ENCODE data around the gene MBL2. TPM values are rescaled to one million over a fixed set of nuclear protein-coding genes. Genes with fewer than 3 reads are reported as not detected.
A peak's percentile ranks its signal among the peaks of the same experiment; 100 is the strongest.

MBL2 gene
- total and polyA plus RNA-seq, 2 donors (not counting 1 experiment from before 2014, with no cell fraction given): not detected

GRCh38 chr10:52740913-52741675, 31.5 kb downstream of the MBL2 start:
- no peak overlapping the region for H3K9ac ChIP-seq (ENCODE audit: low read length)
- H3K27me3 ChIP-seq (replicated peaks in 1 of 4; ENCODE audit: control extremely low read depth in 1 of 4, control insufficient read depth in 3 of 4, insufficient read depth in 4 of 4, low read length in 3 of 4): no peaks in the 10 kb centered on the region
- H3K9me3 ChIP-seq (ENCODE audit: control extremely low read depth in 1 of 3, control insufficient read depth in 2 of 3, insufficient read depth in 1 of 3, low read length in 2 of 3): no peaks in the 10 kb centered on the region
- WGBS (ENCODE audit: insufficient coverage): 60% methylated on average over 3 of the region's 5 CpGs
- no peak for ATAC-seq (ENCODE audit: low read depth)
- Mint-ChIP-seq H3K27me3 (no peaks in the 10 kb centered on the region), H3K4me3 (no peak overlapping the region), H3K27ac (no peak overlapping the region), H3K4me1 (no peaks in the 10 kb centered on the region), H3K9me3 (ENCODE audit: insufficient read depth) (no peaks in the 10 kb centered on the region)
- H3K36me3 ChIP-seq (replicated peaks in 1 of 2; ENCODE audit: control extremely low read depth in 1 of 2, control insufficient read depth in 1 of 2, extremely low read depth in 1 of 2, insufficient read depth in 2 of 2, low read length in 1 of 2): no peaks in the 10 kb centered on the region
- no peak overlapping the region for H3K27ac ChIP-seq (ENCODE audit: low read length in 2 of 2)
- TF ChIP-seq EZH2 (IDR thresholded peaks at IDR 0.05; ENCODE audit: borderline replicate concordance, insufficient read depth, low read depth, low read length, poor library complexity, severe bottlenecking): no peak
- TF ChIP-seq CTCF (IDR thresholded peaks at IDR 0.05): peak; percentile 86
- CTCF ChIA-PET: interaction anchor here (0.7 to 2.2 kb wide), 4 partner anchors 9 to 37 kb away, joined by 3 to 8 read pairs (median 3); no protein-coding TSS in a partner anchor
- POLR2A ChIA-PET: no interaction called here
- no peak overlapping the region for H3K4me2 ChIP-seq (replicated peaks; ENCODE audit: low read depth, low read length, poor library complexity, severe bottlenecking)
- no peaks in the 10 kb centered on the region for H3K79me2 ChIP-seq (ENCODE audit: control insufficient read depth, insufficient read depth, low read length)
- H2AFZ ChIP-seq (ENCODE audit: insufficient read depth, low read depth, low read length, poor library complexity, severe bottlenecking): no peak overlapping the region
- intact Hi-C loops (cut with micrococcal nuclease): no loop called here
- DNase-seq: peak; percentile 33
- H3K4me1 ChIP-seq (ENCODE audit: control insufficient read depth in 2 of 2, insufficient read depth in 2 of 2, low read length in 2 of 2): no peaks in the 10 kb centered on the region
- no peaks in the 10 kb centered on the region for H4K20me1 ChIP-seq (ENCODE audit: control insufficient read depth, insufficient read depth, low read length, poor library complexity, severe bottlenecking)
- no peak overlapping the region for H3K4me3 ChIP-seq (ENCODE audit: control extremely low read depth in 1 of 5, extremely low read depth in 1 of 5, insufficient read depth in 1 of 5, low read depth in 2 of 5, low read length in 4 of 5)

- Histone ChIP-seq H3K4me3 (ENCODE audit: control extremely low read depth in 1 of 5, extremely low read depth in 1 of 5, insufficient read depth in 1 of 5, low read depth in 2 of 5, low read length in 4 of 5) (no peak overlapping the region), H3K36me3 (replicated peaks in 1 of 2; ENCODE audit: control extremely low read depth in 1 of 2, control insufficient read depth in 1 of 2, extremely low read depth in 1 of 2, insufficient read depth in 2 of 2, low read length in 1 of 2) (no peaks in the 10 kb centered on the region), H3K9ac (ENCODE audit: low read length) (no peak overlapping the region), H3K9me3 (ENCODE audit: control extremely low read depth in 1 of 3, control insufficient read depth in 2 of 3, insufficient read depth in 1 of 3, low read length in 2 of 3) (no peaks in the 10 kb centered on the region), H3K27ac (ENCODE audit: low read length in 2 of 2) (no peak overlapping the region), H3K4me2 (replicated peaks; ENCODE audit: low read depth, low read length, poor library complexity, severe bottlenecking) (no peak overlapping the region), H3K4me1 (ENCODE audit: control insufficient read depth in 2 of 2, insufficient read depth in 2 of 2, low read length in 2 of 2) (no peaks in the 10 kb centered on the region), H3K79me2 (ENCODE audit: control insufficient read depth, insufficient read depth, low read length) (no peaks in the 10 kb centered on the region), H4K20me1 (ENCODE audit: control insufficient read depth, insufficient read depth, low read length, poor library complexity, severe bottlenecking) (no peaks in the 10 kb centered on the region), H2AFZ (ENCODE audit: insufficient read depth, low read depth, low read length, poor library complexity, severe bottlenecking) (no peak overlapping the region), H3K27me3 (replicated peaks in 1 of 4; ENCODE audit: control extremely low read depth in 1 of 4, control insufficient read depth in 3 of 4, insufficient read depth in 4 of 4, low read length in 3 of 4) (no peaks in the 10 kb centered on the region)
- Mint-ChIP-seq H3K27me3 (no peaks in the 10 kb centered on the region), H3K27ac (no peak overlapping the region), H3K4me1 (no peaks in the 10 kb centered on the region), H3K4me3 (no peak overlapping the region), H3K9me3 (ENCODE audit: insufficient read depth) (no peaks in the 10 kb centered on the region)
- POLR2A ChIA-PET: no interaction called here
- ATAC-seq (ENCODE audit: low read depth) (no peak), DNase-seq (no peak)
- intact Hi-C loops (cut with micrococcal nuclease): no loop called here
- 100% methylated on average over 1 of the region's 1 CpG for WGBS (ENCODE audit: insufficient coverage)
- CTCF ChIA-PET: interaction anchor here (1.1 to 2.2 kb wide), 2 partner anchors 10 to 13 kb away, joined by 3 to 8 read pairs; no protein-coding TSS in a partner anchor
- TF ChIP-seq EZH2 (IDR thresholded peaks at IDR 0.05; ENCODE audit: borderline replicate concordance, insufficient read depth, low read depth, low read length, poor library complexity, severe bottlenecking): no peak
- TF ChIP-seq CTCF (IDR thresholded peaks at IDR 0.05): no peak
Measured at GRCh38 chr10:52740155-52740549, 32.4 kb downstream of the MBL2 start.

Measured in B cell (primary cell).